ENCODE data around the gene STXBP6. TPM values are rescaled to one million over a fixed set of nuclear protein-coding genes. Genes with fewer than 3 reads are reported as not detected.

STXBP6 gene
- total and polyA plus RNA-seq, 9 donors = 1.0 to 9.3 (median 5.5) TPM

DNA sequence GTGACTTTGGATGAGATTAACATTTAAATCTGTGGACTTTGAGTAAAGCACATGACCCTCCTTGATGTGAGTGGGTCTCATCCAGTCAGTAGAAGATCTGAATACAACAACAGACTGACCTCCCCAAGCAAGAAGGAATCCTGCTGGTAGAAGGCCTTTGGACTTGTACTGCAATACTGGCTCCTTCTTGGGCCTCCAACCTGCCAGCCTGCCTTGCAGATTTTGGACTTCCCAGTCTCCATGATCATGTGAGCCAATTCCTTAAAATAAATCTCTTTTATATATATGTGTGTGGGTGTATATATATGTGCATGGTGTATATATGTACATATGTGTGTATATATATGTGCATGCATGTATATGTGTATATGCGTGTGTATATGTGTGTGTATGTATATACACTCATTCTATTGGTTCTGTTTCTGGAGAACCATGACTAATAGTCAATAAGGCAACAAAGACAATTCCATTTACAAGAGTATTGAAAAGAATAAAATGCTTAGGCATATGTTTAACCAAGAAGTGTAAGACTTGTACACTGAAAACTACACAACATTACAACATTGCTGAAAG, 183.8 kb downstream of the STXBP6 start:
- Histone ChIP-seq H3K36me3 (no peaks in the 10 kb centered on the region), H3K27ac (no peak overlapping the region), H3K9me3 (no peaks in the 10 kb centered on the region), H3K4me3 (no peak overlapping the region), H3K4me1 (ENCODE audit: insufficient read depth) (no peaks in the 10 kb centered on the region), H3K27me3 (no peaks in the 10 kb centered on the region)
- no peak for TF ChIP-seq POLR2A (IDR thresholded peaks at IDR 0.05)
- TF ChIP-seq, protein P1, sequence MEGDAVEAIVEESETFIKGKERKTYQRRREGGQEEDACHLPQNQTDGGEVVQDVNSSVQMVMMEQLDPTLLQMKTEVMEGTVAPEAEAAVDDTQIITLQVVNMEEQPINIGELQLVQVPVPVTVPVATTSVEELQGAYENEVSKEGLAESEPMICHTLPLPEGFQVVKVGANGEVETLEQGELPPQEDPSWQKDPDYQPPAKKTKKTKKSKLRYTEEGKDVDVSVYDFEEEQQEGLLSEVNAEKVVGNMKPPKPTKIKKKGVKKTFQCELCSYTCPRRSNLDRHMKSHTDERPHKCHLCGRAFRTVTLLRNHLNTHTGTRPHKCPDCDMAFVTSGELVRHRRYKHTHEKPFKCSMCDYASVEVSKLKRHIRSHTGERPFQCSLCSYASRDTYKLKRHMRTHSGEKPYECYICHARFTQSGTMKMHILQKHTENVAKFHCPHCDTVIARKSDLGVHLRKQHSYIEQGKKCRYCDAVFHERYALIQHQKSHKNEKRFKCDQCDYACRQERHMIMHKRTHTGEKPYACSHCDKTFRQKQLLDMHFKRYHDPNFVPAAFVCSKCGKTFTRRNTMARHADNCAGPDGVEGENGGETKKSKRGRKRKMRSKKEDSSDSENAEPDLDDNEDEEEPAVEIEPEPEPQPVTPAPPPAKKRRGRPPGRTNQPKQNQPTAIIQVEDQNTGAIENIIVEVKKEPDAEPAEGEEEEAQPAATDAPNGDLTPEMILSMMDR (IDR thresholded peaks at IDR 0.05) = no peak
- TF ChIP-seq EP300 (IDR thresholded peaks at IDR 0.05) = no peak
- no peak for DNase-seq
- intact Hi-C loops (cut with DNase I) = no loop called here
- 87 to 96% (median 93%) methylated on average over 1 of the region's 1 CpG for WGBS, 3 donors

DNA sequence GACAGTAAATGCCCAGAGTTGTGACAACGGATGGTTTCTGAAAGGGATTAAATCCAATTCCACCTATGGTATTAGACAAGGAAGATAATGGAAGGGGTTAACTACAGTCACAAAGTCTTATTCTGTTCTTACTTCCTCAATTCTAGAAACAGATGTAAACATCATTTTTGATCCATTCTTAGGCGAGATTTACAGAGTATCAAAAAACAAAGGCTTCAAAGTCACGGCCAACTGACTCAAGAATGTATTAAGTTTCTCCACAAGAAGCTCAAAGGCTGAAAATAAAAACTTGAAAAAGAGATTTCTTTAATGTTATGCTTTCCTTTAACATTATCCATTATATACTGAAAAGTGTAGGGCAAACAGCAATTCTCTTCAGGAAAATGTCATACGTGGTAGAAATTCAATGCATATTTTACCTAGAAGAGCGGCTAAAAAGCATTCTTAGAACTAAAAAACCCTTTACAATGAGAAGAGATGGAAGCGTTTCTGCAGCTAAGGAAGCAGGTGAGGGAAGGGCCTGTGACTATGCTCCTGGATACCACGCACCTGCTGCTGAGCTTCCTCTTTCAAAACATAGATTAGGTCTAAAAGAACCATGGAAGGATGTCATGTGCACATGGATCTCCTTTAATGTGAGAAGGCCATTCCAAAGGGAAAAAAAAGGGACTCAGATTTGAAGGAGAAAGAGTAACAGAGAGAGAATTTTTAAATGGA, 185.8 kb downstream of the STXBP6 start:
- Histone ChIP-seq H3K27me3 (no peaks in the 10 kb centered on the region), H3K27ac (no peak overlapping the region), H3K36me3 (no peaks in the 10 kb centered on the region), H3K9me3 (no peaks in the 10 kb centered on the region), H3K4me3 (no peak overlapping the region), H3K4me1 (ENCODE audit: insufficient read depth) (no peaks in the 10 kb centered on the region)
- TF ChIP-seq POLR2A (IDR thresholded peaks at IDR 0.05) (no peak), EP300 (IDR thresholded peaks at IDR 0.05) (no peak)
- TF ChIP-seq, protein P1 (IDR thresholded peaks at IDR 0.05) = no peak
- no peak for DNase-seq
- WGBS, 3 donors = 77 to 80% (median 79%) methylated on average over 7 of the region's 7 CpGs
- intact Hi-C loops (cut with DNase I) = no loop called here

DNA sequence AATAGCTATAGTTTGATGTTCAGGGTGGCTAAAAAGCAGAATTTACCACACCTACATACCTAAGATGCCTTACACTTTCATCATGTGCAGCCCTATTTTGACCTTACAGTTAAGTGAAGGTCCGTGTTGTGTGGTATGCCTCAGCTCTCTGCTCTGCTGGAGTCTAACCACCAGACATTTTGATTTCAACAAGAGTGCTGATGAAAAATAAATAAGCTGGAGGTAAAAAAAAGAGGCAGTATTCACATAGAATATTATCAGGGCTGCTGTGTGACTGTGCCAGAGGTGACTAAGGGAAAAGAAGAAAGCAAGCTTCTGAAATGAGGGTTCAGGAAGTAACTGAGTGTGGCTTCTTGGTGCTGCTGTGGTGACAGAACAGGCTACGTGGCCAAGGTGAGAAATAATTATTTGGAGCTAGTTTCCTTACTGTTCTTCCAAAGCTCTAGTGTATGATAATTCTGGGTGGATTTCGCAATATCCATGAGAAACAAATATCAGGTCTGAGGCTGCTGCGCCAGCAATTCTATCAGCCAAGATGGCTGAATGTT, 188.8 kb downstream of the STXBP6 start:
- Histone ChIP-seq H3K9me3 (no peaks in the 10 kb centered on the region), H3K4me1 (ENCODE audit: insufficient read depth) (no peaks in the 10 kb centered on the region), H3K36me3 (no peaks in the 10 kb centered on the region), H3K4me3 (no peak overlapping the region), H3K27me3 (no peaks in the 10 kb centered on the region), H3K27ac (no peak overlapping the region)
- TF ChIP-seq POLR2A (IDR thresholded peaks at IDR 0.05) = no peak
- TF ChIP-seq EP300 (IDR thresholded peaks at IDR 0.05) = no peak
- TF ChIP-seq, protein P1 (IDR thresholded peaks at IDR 0.05) = no peak
- intact Hi-C loops (cut with DNase I) = no loop called here
- WGBS, 3 donors = 45 to 61% (median 57%) methylated on average over 4 of the region's 4 CpGs
- DNase-seq = no peak

DNA sequence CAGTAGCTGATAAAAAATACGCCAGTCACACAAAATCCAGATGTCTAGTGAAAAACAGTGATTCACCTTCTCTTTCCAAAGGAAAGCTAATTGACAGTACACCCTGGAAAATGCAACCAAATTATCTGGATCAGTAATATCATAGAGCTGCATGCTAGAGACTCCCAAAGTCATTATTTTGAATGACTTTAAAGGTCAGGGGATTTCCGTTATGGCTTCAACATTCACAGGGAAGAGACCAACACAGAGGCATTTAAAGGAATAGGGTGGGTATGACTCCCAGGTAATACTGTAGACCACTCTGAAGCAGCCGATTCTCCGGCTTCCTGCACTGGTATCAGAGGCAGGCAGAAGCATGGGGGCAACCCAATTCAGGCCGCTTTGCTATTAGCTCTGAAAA, 190.4 kb downstream of the STXBP6 start:
- no peak overlapping the region for H3K4me3 ChIP-seq
- H3K9me3 ChIP-seq = no peaks in the 10 kb centered on the region
- H3K27me3 ChIP-seq = no peaks in the 10 kb centered on the region
- H3K4me1 ChIP-seq (ENCODE audit: insufficient read depth) = no peaks in the 10 kb centered on the region
- 65 to 70% (median 66%) methylated on average over 5 of the region's 5 CpGs for WGBS, 3 donors
- intact Hi-C loops (cut with DNase I) = no loop called here
- no peak overlapping the region for H3K27ac ChIP-seq
- no peaks in the 10 kb centered on the region for H3K36me3 ChIP-seq
- DNase-seq = no peak
- TF ChIP-seq POLR2A (IDR thresholded peaks at IDR 0.05) = no peak
- no peak for TF ChIP-seq EP300 (IDR thresholded peaks at IDR 0.05)
- TF ChIP-seq, protein P1 (IDR thresholded peaks at IDR 0.05) = no peak
